Activated naive CD8-positive, alpha-beta T cell treated with anti-CD3 and anti-CD28 coated beads, Interleukin-2, amount 50 U/mL, for 16 hours (primary cell): ENCODE measurements around the gene OXGR1.
"Not testable (repeated sequence)": the region's sequence is repeated elsewhere in the genome, so short reads cannot be mapped to it uniquely, and the experiment has no call there.

ENCODE experiments used
- DNase-seq: peaks from one replicate; pipeline ENCODE4 v3.0.0-alpha.2; 2020; ENCODE audit warnings: low read depth, low spot score

OXGR1 gene

DNA sequence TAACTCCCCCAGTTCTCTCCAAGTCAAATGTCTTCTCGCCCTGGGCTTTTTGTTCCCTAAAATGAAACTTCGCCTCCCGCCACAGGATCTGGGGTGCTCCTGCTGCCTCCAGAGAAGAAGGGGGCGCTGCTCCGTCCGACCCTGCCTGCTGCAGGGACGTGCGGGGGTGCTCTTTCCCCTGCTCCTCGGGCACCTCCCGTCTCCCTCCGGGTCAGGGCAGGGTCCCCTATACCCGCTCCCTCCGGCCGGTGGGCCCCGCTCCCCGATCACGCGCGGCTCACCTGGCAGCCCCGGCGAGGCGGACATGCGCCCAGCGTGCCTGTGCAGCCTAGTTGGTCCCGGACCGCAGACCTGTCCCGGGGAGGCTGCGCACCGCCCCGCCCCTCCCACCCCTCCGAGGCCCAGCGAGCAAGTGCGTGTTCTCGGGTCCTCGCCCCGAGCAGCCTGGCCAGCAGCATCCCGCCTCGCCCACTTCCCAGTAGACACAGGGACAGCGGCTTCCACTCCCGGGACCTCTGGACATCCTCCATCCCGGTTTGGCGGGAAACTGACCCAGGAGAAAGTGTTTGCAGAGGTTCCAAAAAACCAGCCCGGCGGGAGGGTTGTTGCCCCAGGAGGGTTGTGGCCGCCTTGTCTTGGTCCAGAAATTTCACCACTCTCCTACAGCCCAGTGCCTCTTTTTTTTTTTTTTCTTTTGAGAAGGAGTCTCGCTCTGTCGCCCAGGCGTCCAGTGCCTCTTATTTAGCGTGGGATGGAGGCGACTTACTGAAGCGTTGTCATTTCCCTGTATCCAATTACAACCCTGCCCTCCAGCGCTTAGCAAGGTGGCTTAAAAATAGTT lies at the start of gene OXGR1:
OXGR1 (minus strand) TSS at position 460 of the 841 bp plus-strand sequence. CDS start 6,717 bp downstream, outside the sequence.
- DNase-seq = no peak

DNA sequence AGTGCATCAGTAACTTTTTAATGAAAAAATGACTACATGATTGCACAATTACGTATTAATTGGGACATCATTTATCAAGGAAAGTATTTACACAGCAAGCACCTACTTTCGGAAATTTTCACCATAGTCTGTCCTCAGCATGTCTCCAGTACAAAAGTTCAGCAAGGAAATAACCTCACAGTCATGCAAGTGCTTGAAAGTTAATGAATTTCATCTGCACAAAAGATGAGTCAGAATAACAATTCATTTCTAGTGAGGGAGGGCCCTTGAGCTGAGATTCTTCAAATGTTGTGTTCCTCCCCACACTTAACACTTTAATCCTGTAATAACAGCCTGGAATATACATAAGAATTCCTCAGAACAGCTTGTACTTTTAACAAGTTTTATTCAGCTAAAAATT lies 49.0 kb upstream of the OXGR1 start:
- no peak for DNase-seq

DNA sequence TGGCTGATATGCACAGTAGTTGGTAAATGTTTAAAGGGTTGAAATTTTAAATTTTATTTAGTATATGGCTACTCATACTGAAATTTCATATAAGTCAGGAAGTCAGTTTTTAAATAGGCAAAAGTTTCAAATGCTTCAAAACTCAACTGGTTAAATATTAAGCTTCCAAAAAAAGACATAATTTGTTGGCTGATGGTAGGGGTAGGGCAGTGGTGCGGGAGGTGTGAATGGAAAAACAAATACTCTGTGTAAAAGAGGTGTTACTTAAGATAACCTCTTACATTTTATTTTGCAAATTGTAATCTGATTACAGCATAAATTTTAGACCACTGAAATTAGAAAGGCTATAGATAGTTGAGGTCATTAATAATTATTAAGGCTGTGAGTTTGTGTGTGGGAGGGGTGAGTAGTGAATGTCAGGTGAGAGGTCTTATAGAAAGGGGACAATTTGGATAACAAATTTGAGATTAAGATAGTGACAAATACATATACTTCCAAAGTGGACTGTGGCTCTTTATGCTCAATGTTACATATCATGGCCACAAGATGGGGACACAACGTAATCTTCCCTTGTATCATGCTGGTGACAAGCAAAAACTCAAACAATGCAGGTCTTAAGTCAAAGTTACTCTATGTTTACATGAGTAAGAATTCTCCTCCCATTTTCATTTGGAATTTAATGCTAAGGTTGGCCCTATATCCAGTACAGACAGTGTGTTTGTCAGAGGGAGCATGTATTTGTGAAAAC lies 36.6 kb upstream of the OXGR1 start:
- no peak for DNase-seq

DNA sequence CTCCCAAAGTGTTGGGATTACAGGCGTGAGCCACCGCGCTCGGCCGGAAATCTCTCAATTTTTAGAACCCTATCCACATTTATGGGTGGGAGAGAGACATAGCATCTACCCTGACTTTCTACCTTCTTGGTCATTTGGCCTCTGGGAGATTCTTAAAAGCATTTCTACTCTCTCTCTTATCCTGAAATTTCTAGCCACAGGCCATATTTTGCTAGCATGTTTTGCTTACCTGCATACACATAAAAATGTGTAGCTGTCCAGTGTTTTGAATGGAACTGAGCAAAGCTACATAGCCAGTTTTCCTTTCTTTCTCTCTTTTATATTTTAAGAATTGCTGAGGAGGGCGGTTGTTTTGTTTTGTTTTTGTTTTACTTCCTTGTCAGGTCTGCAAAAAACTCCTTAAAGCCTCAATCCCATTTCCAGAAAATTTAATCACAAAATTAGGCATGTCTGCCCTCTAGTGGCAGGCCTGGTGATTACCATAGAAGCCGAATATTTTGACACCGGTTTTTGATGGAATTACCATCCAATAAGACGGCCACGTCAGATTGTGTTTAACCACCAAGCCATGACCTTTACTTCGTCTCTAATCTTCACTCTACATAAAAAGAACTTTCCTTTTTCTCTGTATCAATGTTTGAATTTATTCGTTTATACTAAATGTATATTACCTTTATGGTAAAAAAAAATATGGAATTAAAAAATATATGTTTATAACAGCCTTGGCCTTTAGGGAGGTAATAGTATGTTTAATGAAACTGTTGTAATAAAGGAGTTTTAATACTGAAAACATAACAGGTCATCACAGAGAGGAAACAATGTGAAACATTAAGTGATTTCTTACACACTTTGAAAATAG lies 34.4 kb upstream of the OXGR1 start:
- DNase-seq = no peak

DNA sequence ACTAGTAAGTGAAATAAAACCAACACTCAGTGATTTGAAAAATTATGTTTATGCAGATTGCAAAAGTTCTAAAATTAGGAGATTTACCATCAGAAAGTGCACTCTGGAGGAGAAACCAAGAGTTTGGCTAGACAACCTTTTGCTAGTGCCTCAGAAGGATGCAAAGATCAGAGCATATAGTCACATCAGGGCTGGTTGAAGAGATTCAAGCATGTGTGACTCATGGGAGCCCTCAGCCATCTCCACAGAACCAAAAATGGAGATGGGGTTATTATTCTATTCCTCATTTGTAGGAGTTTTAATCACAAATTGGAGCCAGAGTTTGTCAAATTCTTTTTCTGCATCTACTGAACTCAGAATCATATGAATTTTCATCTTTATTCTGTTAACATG lies 32.9 kb upstream of the OXGR1 start:
- DNase-seq = no peak

DNA sequence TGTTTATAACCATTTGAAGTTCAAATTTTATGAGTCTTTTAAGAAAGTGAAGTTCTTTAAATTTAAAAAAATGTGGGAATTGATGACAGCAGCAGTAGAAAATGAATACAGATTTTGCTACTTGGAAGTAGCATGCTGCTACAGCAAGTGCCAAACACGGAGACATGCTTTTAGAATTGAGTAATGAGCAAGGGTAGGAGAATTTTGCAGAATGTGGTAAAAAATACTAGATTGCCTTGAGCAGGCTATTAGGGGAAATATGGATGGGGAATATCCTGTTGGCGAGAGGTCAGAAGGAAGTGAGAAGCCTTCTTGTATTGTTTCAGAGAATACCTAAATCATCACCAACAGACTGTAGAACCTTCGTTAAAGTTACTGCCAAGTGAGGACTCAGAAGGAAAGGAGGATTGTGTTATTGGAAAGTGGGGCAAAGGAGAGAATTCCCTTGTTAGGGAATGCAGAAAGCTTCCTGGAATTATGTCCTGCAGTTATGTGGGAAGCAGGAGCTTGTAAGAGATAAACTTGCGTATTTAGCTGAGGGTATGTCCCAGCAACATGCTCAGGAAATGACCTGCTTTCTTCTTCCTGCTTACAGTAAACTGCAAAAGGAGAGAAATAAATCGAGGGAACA lies 32.4 kb upstream of the OXGR1 start:
- no peak for DNase-seq

DNA sequence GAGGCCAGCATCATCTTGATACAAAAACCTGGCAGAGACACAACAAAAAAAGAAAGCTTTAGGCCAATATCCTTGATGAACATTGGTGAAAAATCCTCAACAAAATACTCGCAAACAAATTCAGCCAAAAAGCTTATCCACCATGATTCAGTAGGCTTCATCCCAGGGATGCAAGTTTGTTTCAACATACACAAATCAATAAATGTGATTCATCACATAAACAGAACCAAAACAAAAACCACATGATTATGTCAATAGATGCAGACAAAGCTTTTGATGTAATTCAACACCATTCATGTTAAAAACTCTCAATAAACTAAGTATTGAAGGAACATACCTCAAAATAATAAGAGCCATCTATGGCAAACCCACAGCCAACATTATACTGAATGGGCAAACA lies 29.5 kb upstream of the OXGR1 start:
- not testable (repeated sequence) for DNase-seq

DNA sequence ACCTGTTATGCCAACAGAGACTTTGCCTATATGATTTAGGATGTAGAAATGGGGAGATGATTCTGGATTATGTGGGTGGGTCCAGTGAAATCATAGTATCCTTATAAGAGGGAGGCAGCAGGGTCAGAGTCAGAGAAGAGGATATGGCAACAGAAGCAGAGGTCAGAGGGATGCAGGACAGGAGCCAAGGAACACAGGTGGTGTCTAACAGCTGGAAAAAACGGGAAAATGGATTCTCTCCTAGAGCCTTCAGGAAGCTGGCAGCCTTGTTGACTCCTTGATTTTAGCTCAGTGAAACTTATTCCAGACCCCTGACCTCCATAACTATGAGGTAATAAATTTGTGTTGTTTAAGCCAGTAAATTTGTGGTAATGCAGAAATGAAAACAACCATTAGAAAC lies 28.8 kb upstream of the OXGR1 start:
- DNase-seq = no peak

DNA sequence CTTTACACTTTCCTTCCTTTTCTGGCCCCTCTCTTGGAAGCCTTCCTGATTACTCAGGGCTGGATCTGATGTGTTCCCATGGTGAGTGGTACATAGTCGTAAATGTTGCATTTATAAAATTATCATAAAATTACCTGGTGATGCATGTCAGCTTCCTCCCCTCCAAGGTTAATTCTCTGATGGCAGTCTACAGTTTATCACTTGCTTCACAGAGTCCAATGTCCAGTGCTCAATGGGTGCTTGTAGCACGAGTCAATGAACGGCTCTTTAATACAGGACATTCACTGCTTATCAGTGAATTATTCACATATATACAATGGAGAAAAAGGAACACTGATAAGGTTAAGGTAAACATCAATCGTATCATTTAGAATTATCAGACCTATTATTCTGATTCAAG lies 27.0 kb upstream of the OXGR1 start:
- no peak for DNase-seq

DNA sequence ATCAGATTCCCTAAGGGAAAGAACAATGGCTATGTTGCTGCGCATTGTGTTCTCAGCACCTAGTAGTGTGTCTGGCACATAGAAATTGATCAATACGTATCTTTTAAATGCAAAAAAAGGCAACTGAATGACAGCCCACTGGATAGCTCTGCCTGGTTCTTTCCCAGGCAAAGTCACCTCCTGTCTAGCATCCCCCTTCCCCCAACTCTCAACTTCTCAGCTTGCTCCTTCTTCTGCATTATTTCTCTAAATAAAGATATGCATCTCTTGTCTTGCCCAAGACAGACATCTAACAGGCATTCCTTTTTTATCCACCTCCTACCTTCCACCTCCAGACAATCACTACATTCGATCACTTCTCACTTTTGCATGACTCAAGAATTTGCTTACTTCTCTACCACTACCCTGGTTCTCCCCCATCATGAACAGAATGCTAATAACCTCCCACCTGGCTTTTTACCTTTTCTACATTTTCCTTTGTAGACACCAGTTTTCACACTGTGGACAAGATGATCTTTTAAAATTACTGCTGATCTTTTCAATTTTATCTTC lies 26.5 kb upstream of the OXGR1 start:
- DNase-seq = no peak

DNA sequence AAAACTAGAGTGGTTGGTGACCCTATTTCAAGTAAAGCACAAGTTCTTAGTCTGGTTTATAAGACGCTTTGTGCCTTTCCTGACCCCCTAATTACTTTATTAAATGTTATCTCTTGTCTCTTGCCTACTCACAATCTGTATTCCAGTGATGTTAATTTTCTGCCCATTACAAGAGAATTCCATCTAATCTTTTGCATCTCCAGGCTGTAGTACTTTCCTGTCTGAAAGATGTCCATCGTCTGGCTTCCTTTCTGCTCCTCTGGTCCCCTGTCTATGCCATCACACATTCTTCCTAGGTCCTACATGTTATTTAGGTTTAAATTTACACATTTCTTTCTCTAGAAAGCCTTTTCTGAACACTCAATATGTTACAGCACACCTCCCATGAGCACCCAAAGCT lies 25.9 kb upstream of the OXGR1 start:
- DNase-seq = no peak

DNA sequence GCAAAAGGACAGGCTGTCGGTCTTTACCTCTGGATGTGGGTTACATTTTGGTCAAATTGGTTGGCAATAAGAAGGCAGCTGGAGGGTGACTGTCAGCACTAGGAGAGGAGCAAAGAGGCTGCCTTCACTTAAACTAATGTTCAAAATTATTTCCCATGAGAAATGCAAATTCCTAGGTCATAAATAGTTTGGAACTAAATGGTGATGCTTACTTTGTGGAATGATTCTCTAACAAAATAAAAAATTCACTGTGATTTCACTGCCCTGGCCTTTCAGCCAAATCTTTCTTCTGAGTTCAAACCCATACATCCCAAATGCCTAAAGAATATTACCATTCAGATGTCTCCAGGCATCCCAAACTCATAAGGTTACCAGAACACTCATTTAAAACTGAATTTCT lies 25.0 kb upstream of the OXGR1 start:
- DNase-seq = no peak

DNA sequence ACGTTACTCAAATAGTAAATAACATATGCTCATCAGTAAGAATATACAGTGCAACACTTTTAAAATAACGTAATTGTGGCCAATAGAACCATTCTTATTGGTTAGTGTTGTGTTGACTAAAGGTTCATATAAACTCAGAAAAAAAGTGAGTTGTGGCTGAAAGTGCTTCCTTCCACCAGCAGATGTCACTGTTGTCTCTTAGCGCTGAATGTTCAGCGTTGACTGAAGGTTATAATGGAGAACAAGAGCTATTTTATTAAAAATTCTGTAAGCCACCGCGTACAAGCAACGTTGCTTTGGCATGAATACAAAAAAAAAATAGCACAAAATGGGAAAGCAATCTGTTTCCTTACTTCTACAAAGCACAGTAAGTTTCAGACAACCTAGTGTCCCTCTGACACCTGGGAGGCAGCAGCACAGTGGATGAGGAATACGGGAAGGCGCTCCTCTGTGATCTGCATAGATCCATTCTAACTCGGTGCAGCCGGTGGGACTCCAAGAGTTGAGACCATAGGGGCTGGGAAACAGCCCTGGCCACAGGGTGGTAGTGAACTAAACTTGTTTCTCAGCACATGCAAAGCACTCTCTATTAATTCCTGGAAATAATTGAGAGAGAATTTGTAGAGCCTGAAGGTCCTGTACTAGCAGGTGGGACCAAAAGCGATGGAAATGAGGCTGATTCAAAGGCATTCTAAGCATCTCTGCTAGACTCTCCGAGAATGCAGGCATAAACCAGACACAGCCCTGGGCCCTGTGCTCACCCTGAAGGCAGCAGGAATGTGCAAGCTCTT lies 23.9 kb upstream of the OXGR1 start:
- no peak for DNase-seq

DNA sequence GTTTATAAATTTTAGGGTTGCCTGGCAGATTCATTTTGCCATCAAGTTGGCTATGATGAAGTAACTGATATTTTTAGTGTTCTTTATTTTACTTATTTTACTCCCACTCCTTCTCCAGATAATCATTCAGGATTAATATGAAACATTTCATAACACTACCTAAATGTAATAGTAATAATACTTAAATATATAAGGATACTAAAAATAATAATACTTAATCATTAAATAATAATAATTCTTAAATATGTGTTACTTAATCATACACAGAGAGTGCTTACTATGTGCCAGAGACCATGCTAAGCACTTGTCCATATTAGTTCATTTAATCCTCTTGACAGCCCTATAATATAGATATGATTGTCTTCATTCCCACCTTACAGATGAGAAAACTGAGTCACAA lies 23.0 kb upstream of the OXGR1 start:
- no peak for DNase-seq

DNA sequence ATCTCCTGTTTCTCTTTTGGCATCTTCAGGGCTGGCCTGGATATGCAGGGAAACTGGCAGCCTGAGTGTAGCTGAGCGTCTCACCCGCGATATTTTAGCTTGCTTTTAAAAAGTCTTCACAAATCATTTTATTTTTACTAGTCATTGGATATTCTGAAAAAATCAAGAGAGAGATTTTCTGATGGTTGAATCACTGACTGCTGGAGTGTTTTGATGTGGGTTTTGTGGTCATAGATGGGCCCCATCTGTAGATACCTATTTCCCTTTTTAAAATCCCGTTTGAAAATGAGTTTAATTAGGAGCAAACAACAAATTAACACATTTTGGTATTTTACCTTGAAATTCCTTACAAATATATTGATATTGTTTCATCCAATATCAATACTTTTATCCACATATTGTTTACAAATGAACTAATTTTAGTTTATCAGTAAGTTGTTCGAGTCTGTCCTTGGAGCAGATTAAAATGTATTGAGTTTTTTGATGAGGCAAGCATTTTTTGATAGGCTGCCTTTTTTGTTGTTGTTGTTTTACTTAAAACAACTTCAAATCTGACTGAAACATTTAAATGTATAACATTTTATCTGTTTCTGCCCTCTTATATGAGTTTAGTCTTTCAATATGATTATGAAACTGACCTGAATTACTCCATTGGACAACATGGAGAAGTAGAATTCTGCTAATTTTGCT lies 21.5 kb upstream of the OXGR1 start:
- no peak for DNase-seq

DNA sequence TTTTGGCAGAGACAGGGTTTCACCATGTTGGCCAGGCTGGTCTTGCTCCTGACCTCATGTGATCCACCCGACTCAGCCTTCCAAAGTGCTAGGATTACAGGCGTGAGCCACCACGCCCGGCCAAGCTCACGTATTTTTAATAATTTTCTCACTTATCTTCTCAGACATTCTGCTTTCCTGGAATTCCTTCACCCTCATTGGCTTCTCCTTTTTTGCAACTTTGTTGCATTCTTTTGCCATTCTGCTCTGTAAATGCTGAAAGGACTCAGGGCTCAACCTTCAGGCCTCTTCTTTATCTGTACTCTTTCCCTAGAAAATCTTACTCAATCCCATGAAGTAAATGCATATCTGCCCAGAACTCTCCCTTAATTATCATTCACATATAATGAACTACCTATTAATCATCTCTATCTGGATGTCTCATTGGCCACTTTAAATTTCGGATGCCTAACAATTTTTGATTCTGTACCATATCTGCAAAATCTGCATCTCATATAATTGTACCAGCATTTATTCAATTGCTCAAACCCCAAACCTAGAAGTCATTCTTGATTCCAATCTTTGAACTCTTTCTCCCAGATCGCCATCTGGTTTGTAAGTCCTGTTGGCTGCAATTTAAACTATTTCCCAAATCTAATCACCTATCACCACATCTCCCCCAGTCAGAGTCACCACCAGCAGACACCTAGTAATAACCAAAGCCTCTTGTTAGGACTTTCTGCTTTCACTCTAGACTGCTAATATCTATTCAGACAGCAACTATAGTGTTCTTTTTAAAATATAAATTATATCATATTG lies 18.2 kb upstream of the OXGR1 start:
- no peak for DNase-seq

DNA sequence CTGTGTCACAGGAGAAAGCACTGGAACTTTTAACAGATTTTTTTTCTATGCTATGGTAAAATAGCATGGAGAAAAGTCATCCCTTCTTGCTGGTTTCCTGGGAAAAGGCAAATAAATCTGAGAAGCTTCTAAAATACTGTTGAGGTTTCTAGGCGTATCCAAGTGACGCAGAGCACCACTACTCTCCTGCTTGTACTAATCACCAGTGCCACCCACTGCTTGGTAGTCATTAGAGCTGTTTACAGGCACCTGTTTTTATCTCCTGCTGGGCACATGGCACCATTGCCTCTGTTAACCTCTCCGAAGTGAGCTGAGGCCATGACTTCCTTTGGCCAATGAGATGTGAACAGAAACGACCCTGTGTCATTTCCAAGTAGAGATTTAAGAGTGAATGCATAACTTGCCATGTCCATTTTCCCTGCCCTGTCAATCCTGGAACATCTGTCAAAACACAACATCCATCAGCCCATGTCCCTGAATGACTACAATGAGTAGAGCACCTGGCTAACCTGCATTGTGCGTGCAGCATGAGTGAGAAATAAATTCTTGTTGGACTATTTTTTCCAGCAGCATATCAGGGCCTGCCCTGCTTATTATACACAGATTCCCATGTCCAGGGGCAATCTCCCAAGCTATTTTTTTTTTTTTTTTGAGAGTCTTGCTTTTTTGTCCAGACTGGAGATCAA lies 17.3 kb upstream of the OXGR1 start:
- no peak for DNase-seq

DNA sequence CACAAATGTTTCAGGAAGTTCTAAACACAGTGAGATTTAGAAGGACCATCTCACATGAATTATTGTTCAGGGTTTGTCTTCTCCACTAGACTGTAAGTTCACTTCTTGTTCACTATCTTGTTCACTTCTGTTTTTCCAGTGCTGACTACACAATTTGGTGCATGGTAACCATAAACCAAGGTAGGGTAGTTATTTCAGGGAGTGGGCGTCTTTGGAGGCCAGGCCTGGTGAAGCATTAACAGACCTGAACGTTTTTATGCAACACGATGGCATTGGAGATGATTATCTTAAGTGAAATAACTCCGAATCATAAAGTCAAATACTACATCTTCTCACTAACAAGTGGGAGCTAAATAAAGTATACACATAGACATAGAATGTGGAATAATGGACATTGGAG lies 14.4 kb upstream of the OXGR1 start:
- no peak for DNase-seq
